Skeletal muscle tissue (tissue), 4 donors: ENCODE results near the gene DNAI4. TPM values are rescaled to one million over a fixed set of nuclear protein-coding genes. Genes with fewer than 3 reads are reported as not detected.
"Not testable (repeated sequence)": the region's sequence is repeated elsewhere in the genome, so short reads cannot be mapped to it uniquely, and the experiment has no call there.

Experiments used
- H3K27ac ChIP-seq: one replicate; pipeline ENCODE4 v1.7.0; 2013; ENCODE audit warnings: mild to moderate bottlenecking, low read depth, low read length, inconsistent platforms
- H3K27me3 ChIP-seq, 3 donors: one replicate each; pipeline ENCODE4 v1.7.0; 2013; ENCODE audit warnings: low read length in 3 of 3; ENCODE audit not compliant: control insufficient read depth in 3 of 3, insufficient read depth in 3 of 3
- H3K36me3 ChIP-seq, 3 donors: one replicate each; pipeline ENCODE4 v1.7.0; 2013; ENCODE audit warnings: low read length in 3 of 3; ENCODE audit not compliant: control insufficient read depth in 3 of 3, insufficient read depth in 3 of 3
- H3K4me1 ChIP-seq, 3 donors: one replicate each; pipeline ENCODE4 v1.7.0; 2013; ENCODE audit warnings: low read length in 3 of 3, mild to moderate bottlenecking in 3 of 3; ENCODE audit not compliant: control insufficient read depth in 3 of 3, insufficient read depth in 3 of 3
- H3K4me3 ChIP-seq, 3 donors: one replicate each; pipeline ENCODE4 v1.7.0; 2013; ENCODE audit warnings: low read length in 3 of 3
- H3K9ac ChIP-seq, 3 donors: one replicate each; pipeline ENCODE4 v1.7.0; 2013; ENCODE audit warnings: low read length in 3 of 3, mild to moderate bottlenecking in 3 of 3, moderate library complexity in 2 of 3, low read depth in 1 of 3
- H3K9me3 ChIP-seq, 3 donors: one replicate each; pipeline ENCODE4 v1.7.0; 2013; ENCODE audit warnings: low read length in 3 of 3; ENCODE audit not compliant: control insufficient read depth in 3 of 3
- total RNA-seq: library from RNA; depleted of rRNA; stranded (reverse); fragments of >200 nt; gene quantifications from one replicate; pipeline ENCODE4 v1.2.3, GENCODE V29; 2014
- donor health status: Osteomylitis.

The DNAI4 gene, protein sequence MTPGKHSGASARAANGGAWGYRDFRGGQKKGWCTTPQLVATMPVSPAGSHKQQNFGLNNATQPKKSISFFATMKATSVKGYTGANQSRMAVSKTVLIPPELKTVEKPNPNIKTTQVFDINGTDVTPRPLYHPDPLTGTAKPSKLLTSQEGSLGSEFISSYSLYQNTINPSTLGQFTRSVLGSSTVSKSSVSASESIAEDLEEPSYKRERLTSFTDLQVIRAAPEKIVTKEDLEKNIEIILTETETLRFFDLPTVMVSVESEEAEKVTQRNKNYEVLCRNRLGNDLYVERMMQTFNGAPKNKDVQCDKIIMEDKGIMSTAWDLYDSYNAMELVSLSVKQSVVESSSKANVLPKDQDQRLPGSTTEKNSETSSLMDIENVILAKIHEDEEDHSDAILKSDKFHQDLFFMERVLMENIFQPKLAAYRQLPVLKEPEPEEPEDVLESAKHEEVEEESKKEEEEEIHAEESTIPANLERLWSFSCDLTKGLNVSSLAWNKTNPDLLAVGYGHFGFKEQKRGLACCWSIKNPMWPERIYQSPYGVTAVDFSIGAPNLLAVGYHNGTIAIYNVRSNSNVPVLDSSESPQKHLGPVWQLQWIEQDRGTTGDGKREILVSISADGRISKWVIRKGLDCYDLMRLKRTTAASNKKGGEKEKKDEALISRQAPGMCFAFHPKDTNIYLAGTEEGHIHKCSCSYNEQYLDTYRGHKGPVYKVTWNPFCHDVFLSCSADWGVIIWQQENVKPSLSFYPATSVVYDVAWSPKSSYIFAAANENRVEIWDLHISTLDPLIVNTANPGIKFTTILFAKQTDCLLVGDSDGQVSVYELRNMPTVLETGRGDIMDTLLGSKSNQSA
- 12.5 TPM for total RNA-seq

DNA sequence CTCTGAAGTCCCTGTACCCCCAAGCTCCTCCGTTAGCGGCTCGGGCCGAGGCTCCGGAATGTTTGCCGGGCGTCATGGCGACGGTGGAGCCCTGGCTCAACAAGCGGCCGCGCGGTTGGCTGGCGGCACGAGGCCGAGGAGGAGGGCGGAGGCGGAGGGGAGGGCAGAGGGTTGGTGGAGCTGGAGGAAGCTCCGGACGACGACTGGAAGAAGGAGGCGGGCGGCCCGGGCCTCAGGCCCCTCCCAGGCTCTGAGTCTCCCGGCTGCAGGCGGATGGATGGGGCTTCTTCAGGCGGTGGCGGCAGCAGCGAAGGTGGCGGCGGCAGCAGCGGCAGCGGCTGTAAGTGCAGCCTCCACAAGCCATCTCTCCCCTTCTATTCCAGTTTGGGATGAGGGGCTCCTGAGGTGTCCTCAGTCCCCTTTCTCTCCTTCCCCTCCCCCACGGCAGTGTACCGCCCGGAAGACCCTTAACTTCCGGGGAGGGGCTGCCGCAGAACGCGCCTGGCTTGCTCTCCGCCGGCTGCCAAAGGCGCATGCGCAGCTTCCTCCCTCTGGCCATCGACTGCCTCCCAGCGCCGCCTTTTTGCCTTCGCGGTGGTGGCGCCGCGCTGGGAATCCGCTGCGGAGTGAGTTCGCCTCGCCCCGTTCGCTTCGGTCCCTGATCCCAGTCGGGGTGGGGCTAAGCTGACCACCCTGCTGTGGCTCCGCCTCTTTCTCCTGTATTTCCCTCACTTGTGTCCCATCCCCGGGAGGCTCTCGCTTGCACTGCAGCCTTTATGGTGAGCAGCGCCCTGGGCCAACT is at the start of gene DNAI4, which contains the start of gene MIER1:
TSS of gene DNAI4 (minus strand) at position 101 of the 802 bp plus-strand sequence. CDS start at position 76, 25 bp downstream.
TSS of gene MIER1 (plus strand) at position 235 of the 802 bp plus-strand sequence. CDS start at position 274, 39 bp downstream.
- peak within 1 kb of the TSS; percentile 90 to 97 (median 95) for H3K4me3 ChIP-seq
- no peaks in the 10 kb centered on the region for H3K9me3 ChIP-seq
- peak within 1 kb of the TSS; percentile 90 for H3K27ac ChIP-seq
- H3K9ac ChIP-seq, result peak within 1 kb of the TSS; percentile 84 to 92 (median 90)
- peaks cover 0 to 2% (median 0%) of the 10 kb centered on the region in 3 donors for H3K36me3 ChIP-seq
- no peaks in the 10 kb centered on the region for H3K27me3 ChIP-seq
- peaks cover 15 to 28% (median 26%) of the 10 kb centered on the region in 3 donors for H3K4me1 ChIP-seq

GRCh38 chr1:66968574-66968973 is 43.9 kb upstream of the DNAI4 start:
- no peak overlapping the region for H3K9ac ChIP-seq
- no peak overlapping the region for H3K4me3 ChIP-seq
- H3K36me3 ChIP-seq, result peaks cover 3 to 44% (median 29%) of the 10 kb centered on the region in 3 donors
- no peaks in the 10 kb centered on the region for H3K9me3 ChIP-seq
- H3K4me1 ChIP-seq, result no peaks in the 10 kb centered on the region
- no peaks in the 10 kb centered on the region for H3K27me3 ChIP-seq
- no peak overlapping the region for H3K27ac ChIP-seq

- not testable (repeated sequence) for H3K27me3 ChIP-seq, H3K4me3 ChIP-seq, H3K4me1 ChIP-seq, H3K9ac ChIP-seq, H3K27ac ChIP-seq, H3K9me3 ChIP-seq
- peaks cover 3 to 36% (median 36%) of the 10 kb centered on the region in 3 donors for H3K36me3 ChIP-seq
Observed at GRCh38 chr1:66966188-66966873, 41.7 kb upstream of the DNAI4 start.

DNA sequence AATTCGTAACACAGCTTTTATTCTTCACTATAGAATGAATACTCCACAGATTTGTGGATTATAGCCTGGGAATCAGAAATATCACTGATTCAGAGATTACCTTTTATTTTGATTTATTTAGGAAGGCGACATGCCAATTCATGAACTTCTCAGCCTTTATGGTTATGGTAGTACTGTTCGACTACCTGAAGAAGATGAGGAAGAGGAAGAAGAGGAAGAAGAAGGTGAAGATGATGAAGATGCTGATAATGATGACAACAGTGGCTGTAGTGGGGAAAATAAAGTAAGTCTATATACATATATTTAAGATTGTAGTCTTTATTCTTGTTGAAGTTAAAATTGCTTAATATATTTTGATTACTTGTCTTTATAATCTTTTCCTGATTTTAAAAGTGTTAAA is 33.3 kb upstream of the DNAI4 start:
- Histone ChIP-seq H3K9ac (no peak overlapping the region), H3K27ac (no peak overlapping the region), H3K9me3 (no peaks in the 10 kb centered on the region), H3K27me3 (no peaks in the 10 kb centered on the region), H3K4me3 (no peak overlapping the region), H3K4me1 (no peaks in the 10 kb centered on the region), H3K36me3 (peaks cover 0 to 29% (median 8%) of the 10 kb centered on the region in 3 donors)

- H3K4me1 ChIP-seq, result no peaks in the 10 kb centered on the region
- H3K4me3 ChIP-seq, result no peak overlapping the region
- H3K27me3 ChIP-seq, result no peaks in the 10 kb centered on the region
- no peaks in the 10 kb centered on the region for H3K9me3 ChIP-seq
- H3K9ac ChIP-seq, result no peak overlapping the region
- peaks cover 6 to 27% (median 11%) of the 10 kb centered on the region in 3 donors for H3K36me3 ChIP-seq
- H3K27ac ChIP-seq, result no peak overlapping the region
Observed at GRCh38 chr1:66954208-66954607, 29.6 kb upstream of the DNAI4 start.

- Histone ChIP-seq H3K36me3 (peaks cover 9 to 43% (median 16%) of the 10 kb centered on the region in 3 donors), H3K27ac (no peak overlapping the region), H3K27me3 (no peaks in the 10 kb centered on the region), H3K9me3 (no peaks in the 10 kb centered on the region), H3K4me1 (no peaks in the 10 kb centered on the region), H3K9ac (no peak overlapping the region), H3K4me3 (no peak overlapping the region)
Observed at GRCh38 chr1:66951513-66951912, 26.9 kb upstream of the DNAI4 start.

- Histone ChIP-seq H3K9ac (no peak overlapping the region), H3K36me3 (peaks cover 9 to 33% (median 19%) of the 10 kb centered on the region in 3 donors), H3K27ac (no peak overlapping the region), H3K4me1 (no peaks in the 10 kb centered on the region), H3K27me3 (no peaks in the 10 kb centered on the region), H3K9me3 (no peaks in the 10 kb centered on the region), H3K4me3 (no peak overlapping the region)
Observed at GRCh38 chr1:66947267-66947666, 22.6 kb upstream of the DNAI4 start.

GRCh38 chr1:66945316-66945715 is 20.7 kb upstream of the DNAI4 start:
- H3K4me1 ChIP-seq, result no peaks in the 10 kb centered on the region
- H3K27me3 ChIP-seq, result no peaks in the 10 kb centered on the region
- H3K4me3 ChIP-seq, result no peak overlapping the region
- no peak overlapping the region for H3K9ac ChIP-seq
- no peaks in the 10 kb centered on the region for H3K9me3 ChIP-seq
- peaks cover 3 to 31% (median 9%) of the 10 kb centered on the region in 3 donors for H3K36me3 ChIP-seq
- no peak overlapping the region for H3K27ac ChIP-seq
